Parathyroid adenoma (tissue), 2 donors: Measurements from ENCODE around the gene RMDN3.
A peak's percentile ranks its signal among the peaks of the same experiment; 100 is the strongest.

ENCODE experiments used
- H2AFZ ChIP-seq: fragments of 300-600 bp; sonication (generic); one replicate; pipeline ENCODE4 v1.7.0; 2017; ENCODE audit warnings: antibody characterized with exemption, mild to moderate bottlenecking
- H3K27ac ChIP-seq: fragments of 300-600 bp; sonication (generic); one replicate; pipeline ENCODE4 v1.7.0; 2017
- H3K27me3 ChIP-seq: fragments of 300-600 bp; sonication (generic); one replicate; pipeline ENCODE4 v1.7.0; 2017; ENCODE audit warnings: low read length; ENCODE audit not compliant: control insufficient read depth, insufficient read depth
- H3K36me3 ChIP-seq: fragments of 300-600 bp; sonication (generic); one replicate; pipeline ENCODE4 v1.7.0; 2017; ENCODE audit warnings: low read length; ENCODE audit not compliant: control insufficient read depth, insufficient read depth
- H3K4me1 ChIP-seq: fragments of 300-600 bp; sonication (generic); one replicate; pipeline ENCODE4 v1.7.0; 2017; ENCODE audit warnings: control low read depth
- H3K4me2 ChIP-seq: fragments of 300-600 bp; sonication (generic); one replicate; pipeline ENCODE4 v1.7.0; 2017; ENCODE audit warnings: low read length
- H3K4me3 ChIP-seq: fragments of 300-600 bp; sonication (generic); one replicate; pipeline ENCODE4 v1.7.0; 2017; ENCODE audit warnings: low read depth, low read length
- H3K79me2 ChIP-seq: fragments of 300-600 bp; sonication (generic); one replicate; pipeline ENCODE4 v1.7.0; 2017; ENCODE audit warnings: control low read depth
- H3K9ac ChIP-seq: fragments of 300-600 bp; sonication (generic); one replicate; pipeline ENCODE4 v1.7.0; 2017; ENCODE audit warnings: mild to moderate bottlenecking
- H3K9me3 ChIP-seq: fragments of 300-600 bp; sonication (generic); one replicate; pipeline ENCODE4 v1.7.0; 2017; ENCODE audit warnings: low read length; ENCODE audit not compliant: control insufficient read depth
- TF ChIP-seq, protein P1 (sequence below): fragments of 300-600 bp; sonication (generic); IDR thresholded peaks from one replicate; pipeline ENCODE4 v1.7.0; 2017; ENCODE audit warnings: antibody characterized with exemption, mild to moderate bottlenecking
- donor health status: primary hyperparathyroidism.

The RMDN3 gene

DNA sequence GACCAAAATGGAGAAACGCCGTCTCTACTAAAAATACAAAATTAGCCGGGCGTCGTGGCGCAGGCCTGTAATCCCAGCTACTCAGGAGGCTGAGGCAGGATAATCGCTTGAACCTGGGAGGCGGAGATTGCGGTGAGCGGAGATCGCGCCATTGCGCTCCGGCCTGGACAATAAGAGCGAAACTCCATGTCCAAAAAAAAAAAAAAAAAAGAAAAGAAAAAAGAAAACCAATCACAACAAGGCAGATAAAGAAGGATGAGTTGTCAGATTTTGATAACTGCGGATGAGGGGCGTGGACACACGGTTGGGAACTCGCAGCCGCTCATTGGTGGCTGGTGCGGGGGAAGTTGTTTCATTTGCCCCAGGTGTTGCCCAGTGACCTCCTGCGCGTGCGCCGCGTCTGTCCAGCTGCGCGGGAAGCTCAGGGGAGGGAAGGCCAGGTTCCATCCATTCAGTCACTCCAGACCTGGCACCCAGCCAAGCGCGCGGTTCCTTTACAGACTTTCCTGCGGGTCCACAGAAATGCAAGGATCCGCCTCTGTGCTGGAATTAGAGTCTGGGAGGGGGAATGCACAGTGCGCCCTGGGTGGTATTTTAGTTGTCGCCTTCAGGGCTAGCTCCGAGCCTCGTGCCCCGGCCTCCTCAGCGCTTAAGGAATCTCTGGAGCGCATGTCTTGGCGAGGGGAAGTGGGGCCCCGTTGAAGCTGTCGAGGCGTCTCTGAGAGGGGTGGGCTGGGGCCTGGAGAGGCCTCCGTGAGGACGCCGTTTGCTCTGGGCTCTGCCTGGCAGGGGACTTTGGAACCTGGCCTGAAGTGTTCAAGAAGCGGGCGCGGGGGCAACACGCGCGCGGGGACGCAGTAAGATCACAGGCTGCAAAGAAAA is 8.1 kb upstream of the RMDN3 start:
- H3K27me3 ChIP-seq: no peaks in the 10 kb centered on the region
- H3K4me2 ChIP-seq: peak overlapping the region; percentile 76
- peaks cover 3% of the 10 kb centered on the region for H3K4me1 ChIP-seq
- no peaks in the 10 kb centered on the region for H3K36me3 ChIP-seq
- no peaks in the 10 kb centered on the region for H3K79me2 ChIP-seq
- no peaks in the 10 kb centered on the region for H3K9me3 ChIP-seq
- peak overlapping the region; percentile 46 for H3K4me3 ChIP-seq
- H3K27ac ChIP-seq: peak overlapping the region; percentile 56
- H3K9ac ChIP-seq: no peak overlapping the region
- TF ChIP-seq, protein P1, sequence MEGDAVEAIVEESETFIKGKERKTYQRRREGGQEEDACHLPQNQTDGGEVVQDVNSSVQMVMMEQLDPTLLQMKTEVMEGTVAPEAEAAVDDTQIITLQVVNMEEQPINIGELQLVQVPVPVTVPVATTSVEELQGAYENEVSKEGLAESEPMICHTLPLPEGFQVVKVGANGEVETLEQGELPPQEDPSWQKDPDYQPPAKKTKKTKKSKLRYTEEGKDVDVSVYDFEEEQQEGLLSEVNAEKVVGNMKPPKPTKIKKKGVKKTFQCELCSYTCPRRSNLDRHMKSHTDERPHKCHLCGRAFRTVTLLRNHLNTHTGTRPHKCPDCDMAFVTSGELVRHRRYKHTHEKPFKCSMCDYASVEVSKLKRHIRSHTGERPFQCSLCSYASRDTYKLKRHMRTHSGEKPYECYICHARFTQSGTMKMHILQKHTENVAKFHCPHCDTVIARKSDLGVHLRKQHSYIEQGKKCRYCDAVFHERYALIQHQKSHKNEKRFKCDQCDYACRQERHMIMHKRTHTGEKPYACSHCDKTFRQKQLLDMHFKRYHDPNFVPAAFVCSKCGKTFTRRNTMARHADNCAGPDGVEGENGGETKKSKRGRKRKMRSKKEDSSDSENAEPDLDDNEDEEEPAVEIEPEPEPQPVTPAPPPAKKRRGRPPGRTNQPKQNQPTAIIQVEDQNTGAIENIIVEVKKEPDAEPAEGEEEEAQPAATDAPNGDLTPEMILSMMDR: no peak
- peak overlapping the region; percentile 85 for H2AFZ ChIP-seq

DNA sequence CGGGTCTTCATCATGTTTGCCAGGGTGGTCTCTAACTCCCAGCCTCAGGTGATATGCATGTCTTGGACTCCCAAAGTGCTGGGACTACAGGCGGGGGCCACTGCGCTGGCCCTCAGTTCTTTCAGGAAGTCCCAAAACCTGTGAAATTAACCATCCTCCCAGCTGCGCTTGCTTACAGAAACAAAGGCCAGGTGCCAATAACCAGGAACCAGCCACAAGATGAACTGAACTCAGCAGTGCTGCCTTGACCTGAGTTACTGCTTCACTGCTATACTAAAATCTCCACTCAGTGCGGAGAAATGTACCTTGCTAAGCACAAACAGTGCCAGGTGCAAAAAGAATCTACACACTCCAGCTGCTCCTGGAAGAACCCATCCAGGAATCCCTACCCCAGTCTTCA is 4.9 kb upstream of the RMDN3 start:
- Histone ChIP-seq H3K9me3 (no peaks in the 10 kb centered on the region), H3K27ac (no peak overlapping the region), H3K27me3 (no peaks in the 10 kb centered on the region), H3K4me1 (peaks cover 5% of the 10 kb centered on the region), H3K4me2 (no peak overlapping the region), H3K9ac (no peak overlapping the region), H2AFZ (no peak overlapping the region), H3K36me3 (no peaks in the 10 kb centered on the region), H3K4me3 (no peak overlapping the region), H3K79me2 (no peaks in the 10 kb centered on the region)
- TF ChIP-seq, protein P1: no peak

DNA sequence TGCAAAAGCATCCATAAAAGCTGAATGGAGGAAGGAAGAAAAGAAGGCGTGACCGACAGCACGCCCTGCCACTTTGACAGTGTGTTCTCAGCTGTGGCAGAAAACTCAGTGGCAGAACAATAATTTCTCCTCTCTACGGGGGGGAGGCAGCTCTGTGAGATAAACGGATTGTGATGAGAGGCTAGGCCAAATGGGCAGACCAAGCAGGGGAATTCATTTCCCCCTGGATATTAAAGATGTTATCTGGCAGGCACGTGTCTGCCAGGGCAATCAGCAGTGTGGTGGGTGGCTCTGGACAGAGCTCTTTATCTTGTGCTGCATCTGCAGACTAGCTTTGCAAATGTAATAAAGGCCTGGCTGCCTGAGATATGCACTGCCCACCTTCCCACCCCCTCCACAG is 1.9 kb upstream of the RMDN3 start:
- Histone ChIP-seq H3K79me2 (no peaks in the 10 kb centered on the region), H3K4me3 (no peak overlapping the region), H3K9ac (no peak overlapping the region), H3K36me3 (no peaks in the 10 kb centered on the region), H3K4me2 (no peak overlapping the region), H3K9me3 (no peaks in the 10 kb centered on the region), H2AFZ (peak overlapping the region; percentile 8), H3K27me3 (no peaks in the 10 kb centered on the region), H3K27ac (no peak overlapping the region), H3K4me1 (peaks cover 3% of the 10 kb centered on the region)
- TF ChIP-seq, protein P1: no peak

DNA sequence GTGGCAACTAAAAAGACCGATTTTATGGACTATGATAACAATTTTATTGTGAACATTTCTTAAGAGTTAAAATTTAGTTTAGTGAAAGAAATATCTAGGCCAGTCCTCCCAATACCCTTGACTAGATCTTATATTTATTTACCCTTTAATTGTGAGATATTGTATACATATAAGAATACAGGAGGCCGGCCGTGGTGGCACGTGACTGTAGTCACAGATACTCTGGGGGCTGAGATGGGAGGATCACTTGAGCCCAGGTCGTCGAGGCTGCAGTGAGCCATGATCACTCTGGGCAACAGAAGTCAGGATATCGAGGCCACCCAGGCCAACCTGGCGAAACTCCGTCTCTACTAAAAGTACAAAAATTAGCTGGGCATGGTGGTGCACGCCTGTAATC is 756 bp upstream of the RMDN3 start:
- peak overlapping the region; percentile 86 for H3K4me3 ChIP-seq
- peaks cover 3% of the 10 kb centered on the region for H3K4me1 ChIP-seq
- peak overlapping the region; percentile 40 for H3K27ac ChIP-seq
- TF ChIP-seq, protein P1: no peak
- H3K4me2 ChIP-seq: peak overlapping the region; percentile 77
- no peaks in the 10 kb centered on the region for H3K27me3 ChIP-seq
- H3K79me2 ChIP-seq: no peaks in the 10 kb centered on the region
- no peak overlapping the region for H3K9ac ChIP-seq
- no peaks in the 10 kb centered on the region for H3K9me3 ChIP-seq
- no peaks in the 10 kb centered on the region for H3K36me3 ChIP-seq
- H2AFZ ChIP-seq: peak overlapping the region; percentile 70

- H3K9ac ChIP-seq: no peak overlapping the region
- H3K4me2 ChIP-seq: peak overlapping the region; percentile 91
- H3K4me1 ChIP-seq: peaks cover 3% of the 10 kb centered on the region
- TF ChIP-seq, protein P1: no peak
- no peaks in the 10 kb centered on the region for H3K27me3 ChIP-seq
- peak overlapping the region; percentile 70 for H2AFZ ChIP-seq
- peak overlapping the region; percentile 86 for H3K4me3 ChIP-seq
- H3K36me3 ChIP-seq: no peaks in the 10 kb centered on the region
- H3K9me3 ChIP-seq: no peaks in the 10 kb centered on the region
- H3K27ac ChIP-seq: no peak overlapping the region
- H3K79me2 ChIP-seq: no peaks in the 10 kb centered on the region
Measured at GRCh38 chr15:40754574-40754882, 526 bp downstream of the RMDN3 start.
